Measurements from ENCODE around the gene SLC9A9.

GRCh38 chr3:143241481-143241951 is 606.8 kb downstream of the SLC9A9 start:
- no peak for TF ChIP-seq CTCF (IDR thresholded peaks at IDR 0.05)
- TF ChIP-seq POLR2A (IDR thresholded peaks at IDR 0.05): no peak

Measured in right lobe of liver (tissue), 4 donors.